Endothelial cell of umbilical vein (primary cell): ENCODE measurements around the gene SYNCRIP. TPM values are rescaled to one million over a fixed set of nuclear protein-coding genes. Genes with fewer than 3 reads are reported as not detected.

Experiments
- BruUV-seq: library from RNA; stranded (reverse); fragments of 400-500 nt; replicated peaks from 2 replicates; lab custom pipeline; 2021; lab: Mats Ljungman, UMichigan
- CTCF ChIA-PET: fragments of 300-600, 350-600 bp; sonication (Branson Sonifier 250); formaldehyde crosslinking; loops from one replicate; lab custom pipeline; 2021; ENCODE audit warnings: antibody characterized with exemption, inconsistent platforms; lab: Charles Lee
- POLR2A ChIA-PET: fragments of 300-600, 350-600 bp; sonication (Branson Sonifier 250); formaldehyde crosslinking; loops from one replicate; lab custom pipeline; 2021; ENCODE audit warnings: antibody characterized with exemption, inconsistent platforms; lab: Charles Lee
- DNase-seq: peaks from one replicate; pipeline ENCODE4 v3.0.0-alpha.2; 2011; ENCODE audit warnings: low read depth, low spot score
- FAIRE-seq: peaks from 2 replicates; lab custom pipeline; 2011; peaks lifted over from hg19 to GRCh38; lab: Jason Lieb, UNC
- H2AFZ ChIP-seq: 2 replicates; pipeline ENCODE4 v1.6.0; 2012; ENCODE audit warnings: low read depth, low read length, control low read depth, inconsistent platforms
- H3K27ac ChIP-seq: 2 replicates; pipeline ENCODE4 v1.5.1; 2011; ENCODE audit warnings: low read depth, mild to moderate bottlenecking, control low read depth, low read length, moderate library complexity; ENCODE audit not compliant: insufficient read depth
- H3K27me3 ChIP-seq, 2 experiments: 2 replicates each; pipeline versions ENCODE4 v1.6.0 to v1.6.1; 2011; ENCODE audit warnings: low read length in 2 of 2, mixed read lengths in 1 of 2; ENCODE audit not compliant: control insufficient read depth in 2 of 2, insufficient read depth in 2 of 2
- H3K36me3 ChIP-seq, 2 experiments: 2 replicates in 1 of 2; 3 replicates in 1 of 2; pipeline ENCODE4 v1.5.1; 2011; ENCODE audit warnings: low read length in 2 of 2, mild to moderate bottlenecking in 1 of 2, moderate library complexity in 1 of 2; ENCODE audit not compliant: control insufficient read depth in 2 of 2, insufficient read depth in 2 of 2; ENCODE audit errors: extremely low read depth in 1 of 2
- H3K4me1 ChIP-seq: 3 replicates; pipeline ENCODE4 v1.5.1; 2011; ENCODE audit warnings: mild to moderate bottlenecking, low read length; ENCODE audit not compliant: control insufficient read depth, insufficient read depth; ENCODE audit errors: extremely low read depth
- H3K4me2 ChIP-seq: 2 replicates; pipeline ENCODE4 v1.6.1; 2011; ENCODE audit warnings: low read length, control low read depth, mixed read lengths; ENCODE audit not compliant: insufficient read depth
- H3K4me3 ChIP-seq, 3 experiments: fragments of 200-600 bp in 1 of 3; sonication (generic), shearing (Covaris generic) in 1 of 3; replicated peaks in 1 of 3; 2 replicates each; pipeline ENCODE4 v1.5.1; 2011 to 2016; ENCODE audit warnings: control low read depth in 3 of 3, low read length in 3 of 3, mild to moderate bottlenecking in 2 of 3, inconsistent platforms in 1 of 3, low read depth in 1 of 3, moderate library complexity in 1 of 3; ENCODE audit not compliant: insufficient read depth in 1 of 3
- H3K79me2 ChIP-seq: 2 replicates; pipeline ENCODE4 v1.6.0; 2012; ENCODE audit warnings: low read length, inconsistent platforms; ENCODE audit not compliant: control insufficient read depth, insufficient read depth
- H3K9ac ChIP-seq: replicated peaks from 2 replicates; pipeline ENCODE3; 2011; ENCODE audit warnings: low read length, control low read depth; ENCODE audit not compliant: insufficient read depth; ENCODE audit errors: extremely low read depth
- H3K9me1 ChIP-seq: replicated peaks from 3 replicates; pipeline ENCODE4 v1.6.0; 2011; ENCODE audit warnings: mild to moderate bottlenecking, low read length; ENCODE audit not compliant: control insufficient read depth, insufficient read depth; ENCODE audit errors: extremely low read depth
- H3K9me3 ChIP-seq: replicated peaks from 2 replicates; pipeline ENCODE4 v1.5.1; 2012; ENCODE audit warnings: low read length, inconsistent platforms; ENCODE audit not compliant: control insufficient read depth, insufficient read depth
- H4K20me1 ChIP-seq: replicated peaks from 2 replicates; pipeline ENCODE3; 2011; ENCODE audit warnings: mild to moderate bottlenecking, low read length; ENCODE audit not compliant: control insufficient read depth, insufficient read depth; ENCODE audit errors: extremely low read depth
- CTCF ChIP-seq, 2 donors: IDR thresholded peaks; 1 replicate in 1 of 2; 2 replicates in 1 of 2; pipeline ENCODE4 v1.5.1; 2011; ENCODE audit warnings: low read length in 2 of 2, mild to moderate bottlenecking in 2 of 2, moderate library complexity in 2 of 2, control low read depth in 1 of 2, inconsistent platforms in 1 of 2, low read depth in 1 of 2; ENCODE audit not compliant: insufficient read depth in 1 of 2; ENCODE audit errors: extremely low read depth in 1 of 2
- EZH2 ChIP-seq: IDR thresholded peaks from 2 replicates; pipeline ENCODE4 v1.6.1; 2012; ENCODE audit warnings: borderline replicate concordance, low read depth, mild to moderate bottlenecking, moderate library complexity, low read length, inconsistent platforms; ENCODE audit not compliant: severe bottlenecking
- FOS ChIP-seq: IDR thresholded peaks from 2 replicates; pipeline ENCODE4 v1.6.1; 2011; ENCODE audit warnings: mild to moderate bottlenecking, low read length, moderate library complexity, borderline replicate concordance; ENCODE audit not compliant: insufficient read depth
- GATA2 ChIP-seq: IDR thresholded peaks from 2 replicates; pipeline ENCODE4 v1.7.0; 2011; ENCODE audit warnings: low read depth, mild to moderate bottlenecking, moderate library complexity, mixed read lengths, low read length; ENCODE audit not compliant: insufficient read length, insufficient read depth
- JUN ChIP-seq: IDR thresholded peaks from 2 replicates; pipeline ENCODE4 v1.6.1; 2011; ENCODE audit warnings: borderline replicate concordance, low read depth; ENCODE audit not compliant: insufficient read length, insufficient read depth
- MAX ChIP-seq: IDR thresholded peaks from 2 replicates; pipeline ENCODE4 v1.6.1; 2011; ENCODE audit not compliant: insufficient read depth, insufficient read length
- MYC ChIP-seq: IDR thresholded peaks from one replicate; pipeline ENCODE4 v1.6.1; 2011; ENCODE audit warnings: mild to moderate bottlenecking, low read depth, low read length
- POLR2A ChIP-seq: IDR thresholded peaks from 2 replicates; pipeline ENCODE4 v1.6.1; 2012; ENCODE audit warnings: low read depth, mild to moderate bottlenecking, control low read depth, low read length
- POLR2AphosphoS5 ChIP-seq: IDR thresholded peaks from 2 replicates; pipeline ENCODE4 v1.6.1; 2012; ENCODE audit warnings: low read depth, mild to moderate bottlenecking, control low read depth, low read length, moderate library complexity; ENCODE audit not compliant: insufficient read depth
- dilution Hi-C: fragments of 300-500 bp; cut with MboI; formaldehyde crosslinking; loops from one replicate; pipeline ENCODE4 v1.15.0; 2019; ENCODE audit warnings: low sequenced_read_pairs; ENCODE audit not compliant: extremely low pct_ligation_motif_present
- intact Hi-C: fragments of 100-400 bp; cut with micrococcal nuclease; formaldehyde crosslinking; loops from one replicate; pipeline ENCODE4 v1.10.0; 2022
- polyA plus RNA-seq, 4 experiments: library from polyadenylated mRNA; depleted of rRNA in 3 of 4; stranded (reverse) in 3 of 4; unstranded in 1 of 4; fragments of >200 nt; gene quantifications; 2 replicates each; pipeline versions ENCODE4 v1.2.1 to v1.2.3, GENCODE V29; 2011 to 2012; ENCODE audit warnings: missing spikeins in 1 of 4
- total RNA-seq: library from RNA; stranded (reverse); gene quantifications from 2 replicates; pipeline ENCODE4 v1.2.3, GENCODE V29; 2021

SYNCRIP gene
- total and polyA plus RNA-seq, 2 donors (not counting 3 experiments of a cell fraction or from before 2014, with no cell fraction given), result 16.3 to 155 TPM

GRCh38 chr6:85672623-85673022 is 29.9 kb upstream of the SYNCRIP start:
- H2AFZ ChIP-seq, result no peak overlapping the region
- no peak overlapping the region for H3K4me2 ChIP-seq
- H3K9me3 ChIP-seq, result no peaks in the 10 kb centered on the region
- H3K9me1 ChIP-seq, result no peaks in the 10 kb centered on the region
- FAIRE-seq, result no peak
- peaks cover 30% of the 10 kb centered on the region for H3K4me1 ChIP-seq
- TF ChIP-seq GATA2 (no peak), CTCF (IDR thresholded peaks at IDR 0.05; ENCODE audit: extremely low read depth in 1 of 2, insufficient read depth in 1 of 2, low read depth in 1 of 2, low read length in 2 of 2) (no peak), MAX (no peak), POLR2AphosphoS5 (no peak), EZH2 (no peak), JUN (no peak), FOS (no peak), POLR2A (no peak), MYC (no peak)
- ChIA-PET POLR2A (interaction anchor here (1.1 to 2.4 kb wide), 2 partner anchors 27 to 29 kb away, joined by 3 to 18 read pairs; partner anchors contain the start of gene SYNCRIP), CTCF (no interaction called here)
- intact Hi-C loops (loop anchor here (10.0 kb wide), 3 partner anchors 48 to 908 kb away; partner anchors contain the start of gene TBX18), dilution Hi-C loops (no loop called here)
- no peak overlapping the region for H3K27ac ChIP-seq
- H3K27me3 ChIP-seq, result no peaks in the 10 kb centered on the region
- peaks cover 7 to 15% of the 10 kb centered on the region in 2 experiments for H3K36me3 ChIP-seq
- peaks cover 41% of the 10 kb centered on the region for H3K79me2 ChIP-seq
- H4K20me1 ChIP-seq, result peaks cover 10% of the 10 kb centered on the region
- DNase-seq, result no peak
- no peak overlapping the region for H3K9ac ChIP-seq
- H3K4me3 ChIP-seq, result no peak overlapping the region
- BruUV-seq, result no TSS peak
